GM21619 (cell line): ENCODE data around the gene TULP3.
"Not testable (repeated sequence)": the region's sequence is repeated elsewhere in the genome, so short reads cannot be mapped to it uniquely, and the experiment has no call there.

ENCODE experiments used
- ATAC-seq: cut with Tn5 transposase; IDR thresholded peaks from one replicate; pipeline ENCODE4 v1.9.1; 2021; ENCODE audit not compliant: unreplicated experiment

The TULP3 gene

GRCh38 chr12:2890388-2891239 lies at the start of gene TULP3:
TULP3 (plus strand) TSS chr12:2890891; CDS start chr12:2890948, 57 bp downstream.
- peak; percentile 98 for ATAC-seq

GRCh38 chr12:2841056-2841650 lies 49.5 kb upstream of the TULP3 start:
- no peak for ATAC-seq

- no peak for ATAC-seq
Observed at GRCh38 chr12:2842948-2843347, 47.7 kb upstream of the TULP3 start.

- ATAC-seq, result no peak
Observed at GRCh38 chr12:2844786-2845185, 45.9 kb upstream of the TULP3 start.

- no peak for ATAC-seq
Observed at GRCh38 chr12:2845280-2845679, 45.4 kb upstream of the TULP3 start.

GRCh38 chr12:2851931-2852330 lies 38.8 kb upstream of the TULP3 start:
- no peak for ATAC-seq

- ATAC-seq, result no peak
Observed at GRCh38 chr12:2853626-2854025, 37.1 kb upstream of the TULP3 start.

GRCh38 chr12:2854669-2855453 lies 35.8 kb upstream of the TULP3 start:
- ATAC-seq, result no peak

- no peak for ATAC-seq
Observed at GRCh38 chr12:2855546-2855945, 35.1 kb upstream of the TULP3 start.

GRCh38 chr12:2856051-2856450 lies 34.6 kb upstream of the TULP3 start:
- ATAC-seq, result no peak

GRCh38 chr12:2857021-2857431 lies 33.7 kb upstream of the TULP3 start, which contains the start of gene TEX52:
TEX52 (minus strand) TSS chr12:2857039; CDS start chr12:2857026, 13 bp downstream.
- no peak for ATAC-seq

- no peak for ATAC-seq
Observed at GRCh38 chr12:2857576-2857975, 33.1 kb upstream of the TULP3 start.

GRCh38 chr12:2858334-2858733 lies 32.4 kb upstream of the TULP3 start:
- ATAC-seq, result no peak

- no peak for ATAC-seq
Observed at GRCh38 chr12:2858944-2859421, 31.7 kb upstream of the TULP3 start.

GRCh38 chr12:2860170-2860569 lies 30.5 kb upstream of the TULP3 start:
- ATAC-seq, result no peak

- no peak for ATAC-seq
Observed at GRCh38 chr12:2862876-2863275, 27.8 kb upstream of the TULP3 start.

- not testable (repeated sequence) for ATAC-seq
Observed at GRCh38 chr12:2863402-2863801, 27.3 kb upstream of the TULP3 start.

- ATAC-seq, result no peak
Observed at GRCh38 chr12:2864198-2864597, 26.5 kb upstream of the TULP3 start.

GRCh38 chr12:2868986-2869632 lies 21.6 kb upstream of the TULP3 start:
- not testable (repeated sequence) for ATAC-seq

- ATAC-seq, result peak; percentile 39
Observed at GRCh38 chr12:2876431-2877046, 14.2 kb upstream of the TULP3 start.
